Suprapubic skin (tissue), 4 donors: ENCODE data around the gene FAR2.

Source experiments
- CTCF ChIP-seq, 2 donors: fragments of 200-600 bp in 1 of 2; fragments of 450-650 bp in 1 of 2; sonication (generic) in 1 of 2; IDR thresholded peaks; one replicate each; pipeline ENCODE4 v1.5.1; 2016 to 2019; ENCODE audit warnings: antibody characterized with exemption in 2 of 2, mild to moderate bottlenecking in 1 of 2, moderate library complexity in 1 of 2
- EP300 ChIP-seq: sonication (generic); formaldehyde crosslinking; IDR thresholded peaks from one replicate; pipeline ENCODE4 v1.6.1; 2017; ENCODE audit warnings: antibody characterized with exemption
- POLR2A ChIP-seq, 2 donors: fragments of 450-650 bp; IDR thresholded peaks; one replicate each; pipeline ENCODE4 v1.6.1; 2017; ENCODE audit warnings: antibody characterized with exemption in 2 of 2, mild to moderate bottlenecking in 2 of 2, moderate library complexity in 2 of 2
- POLR2AphosphoS5 ChIP-seq, 3 donors: sonication (generic); formaldehyde crosslinking; IDR thresholded peaks; one replicate each; pipeline ENCODE4 v1.6.1; 2017; ENCODE audit warnings: antibody characterized with exemption in 3 of 3

GRCh38 chr12:29234965-29235626 lies 86.0 kb downstream of the FAR2 start:
- no peak for TF ChIP-seq CTCF (IDR thresholded peaks at IDR 0.05)
- TF ChIP-seq POLR2AphosphoS5 (IDR thresholded peaks at IDR 0.05) = no peak
- TF ChIP-seq EP300 = no peak
- TF ChIP-seq POLR2A (IDR thresholded peaks at IDR 0.05) = no peak
